ENCODE results near the gene PHYKPL. TPM values are rescaled to one million over a fixed set of nuclear protein-coding genes. Genes with fewer than 3 reads are reported as not detected.
A peak's percentile ranks its signal among the peaks of the same experiment; 100 is the strongest.

The PHYKPL gene
- total RNA-seq: 42.4 TPM

DNA sequence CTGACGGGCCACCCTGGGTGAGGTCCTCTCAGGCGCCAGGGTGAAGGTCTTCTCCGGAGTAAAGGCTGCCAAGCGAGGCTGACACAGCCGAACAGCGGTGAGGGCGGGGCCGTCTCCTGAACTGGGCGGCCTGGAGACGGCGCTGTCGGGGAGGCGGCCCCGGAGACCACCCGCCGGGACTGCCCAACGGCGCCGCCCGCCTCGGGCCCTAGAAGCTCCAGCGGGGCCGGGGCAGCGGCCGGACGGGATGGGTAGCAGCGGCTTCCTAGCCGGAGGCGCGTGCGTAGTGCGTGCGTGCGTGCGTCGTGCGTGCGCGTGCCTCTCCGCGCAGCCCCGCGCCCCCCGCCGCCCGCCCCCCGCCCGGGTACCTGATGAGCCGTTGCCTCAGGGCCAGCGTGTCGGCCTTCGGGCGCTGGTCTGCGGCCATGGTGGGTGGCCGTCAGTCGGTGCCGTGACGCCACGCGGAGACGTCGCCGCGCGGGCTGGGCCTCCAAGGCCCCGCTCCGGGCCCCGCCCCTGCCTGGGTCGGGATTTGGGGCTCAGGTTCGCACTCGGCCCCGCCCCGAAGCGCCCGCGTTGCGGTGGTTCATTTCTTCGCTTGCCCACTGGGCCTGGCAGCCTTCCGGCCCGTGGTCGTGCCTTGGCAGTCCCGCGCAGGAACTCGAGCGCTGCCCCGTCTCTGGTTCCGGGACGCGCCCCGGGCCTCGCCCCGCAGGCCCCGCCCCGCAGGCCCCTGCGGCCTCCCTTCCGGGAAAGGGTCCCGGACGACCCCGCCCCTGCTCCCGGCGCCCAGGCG, at the start of gene PHYKPL:
Gene PHYKPL, minus strand, starts transcription at position 679 of the 796 bp plus-strand sequence. Its CDS starts 252 bp downstream, at position 427.
- peak; percentile 51 for DNase-seq

DNA sequence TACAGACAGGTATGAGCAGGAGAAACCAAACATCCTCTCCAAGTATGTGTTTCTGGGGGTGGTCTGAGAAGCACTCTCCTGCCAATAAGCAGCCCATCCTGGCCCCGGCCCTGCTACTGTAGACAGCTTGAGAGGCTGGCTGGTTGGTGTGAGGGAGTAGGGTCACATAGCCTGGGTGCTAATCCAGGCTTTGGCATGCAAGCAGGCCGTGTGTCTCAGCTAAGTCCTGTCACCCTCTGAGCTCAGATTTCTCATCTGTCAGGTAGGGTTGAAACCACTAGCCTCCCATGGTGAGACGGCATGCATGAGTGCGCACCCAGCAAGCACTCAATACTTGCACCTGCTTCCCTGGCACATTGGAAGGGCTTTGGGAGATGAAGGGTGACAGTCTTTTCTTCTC, 49.8 kb upstream of the PHYKPL start:
- no peak for DNase-seq

- DNase-seq: no peak
Observed at GRCh38 chr5:178281331-178281730, 48.7 kb upstream of the PHYKPL start.

DNA sequence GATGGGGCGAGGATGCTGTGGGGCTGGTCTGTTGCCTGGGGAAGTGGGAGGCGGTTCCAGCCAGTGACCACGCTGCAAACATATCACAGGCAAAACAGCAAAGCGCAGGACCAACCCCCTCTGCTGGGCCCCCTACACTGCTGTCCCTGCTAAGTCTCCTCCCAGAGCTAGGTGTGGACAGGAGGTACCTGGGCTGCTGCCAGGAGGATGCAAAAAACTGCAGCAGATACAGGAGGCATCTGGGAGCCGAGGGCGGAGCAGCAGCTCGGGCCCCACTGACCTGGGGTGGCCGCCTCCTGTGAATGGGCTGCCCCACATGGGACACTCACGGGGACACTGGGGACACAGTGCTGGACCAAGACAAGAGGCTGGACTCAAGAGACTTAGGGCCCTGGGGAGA, 48.0 kb upstream of the PHYKPL start:
- DNase-seq: no peak

- peak; percentile 21 for DNase-seq
Observed at GRCh38 chr5:178279723-178280438, 47.3 kb upstream of the PHYKPL start.

GRCh38 chr5:178279026-178279722, 46.6 kb upstream of the PHYKPL start:
- DNase-seq: no peak

DNA sequence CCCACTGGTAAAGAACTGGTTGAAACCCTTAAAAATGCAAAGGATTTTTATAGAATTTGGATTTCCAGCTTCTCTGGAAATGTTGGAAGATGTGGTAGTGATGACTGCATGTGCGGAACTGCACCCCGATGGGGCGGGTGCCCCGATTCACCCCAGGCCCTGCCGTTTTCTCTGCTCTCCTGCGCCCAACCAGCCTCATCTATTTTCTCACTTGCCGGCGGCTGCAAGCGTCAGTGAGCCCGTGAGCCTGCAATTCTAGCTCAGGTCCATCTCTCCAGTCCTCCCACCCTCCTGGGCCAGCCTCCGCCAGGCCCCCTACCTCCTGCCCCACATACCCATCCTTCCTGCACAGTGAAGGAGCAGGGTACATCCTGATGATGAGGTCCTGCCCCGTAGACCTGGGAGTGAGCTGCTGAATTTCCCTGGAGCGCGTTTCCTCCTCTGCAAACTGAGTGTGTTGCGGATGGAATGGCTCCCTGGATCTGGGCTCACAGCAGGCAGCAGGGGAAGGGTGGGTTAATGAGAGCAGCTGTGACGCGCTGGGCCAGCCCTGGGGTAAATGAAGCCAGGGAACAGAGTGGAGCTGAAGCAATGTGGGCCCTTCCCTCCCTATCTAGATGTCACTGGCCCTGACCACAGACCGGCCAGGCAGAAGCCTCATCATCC, 45.9 kb upstream of the PHYKPL start:
- no peak for DNase-seq

GRCh38 chr5:178277866-178278265, 45.3 kb upstream of the PHYKPL start:
- DNase-seq: no peak

- no peak for DNase-seq
Observed at GRCh38 chr5:178277346-178277745, 44.7 kb upstream of the PHYKPL start.

- DNase-seq: peak; percentile 22
Observed at GRCh38 chr5:178274781-178275537, 42.4 kb upstream of the PHYKPL start.

- DNase-seq: no peak
Observed at GRCh38 chr5:178273665-178274541, 41.3 kb upstream of the PHYKPL start.

- DNase-seq: no peak
Observed at GRCh38 chr5:178273041-178273440, 40.4 kb upstream of the PHYKPL start.

DNA sequence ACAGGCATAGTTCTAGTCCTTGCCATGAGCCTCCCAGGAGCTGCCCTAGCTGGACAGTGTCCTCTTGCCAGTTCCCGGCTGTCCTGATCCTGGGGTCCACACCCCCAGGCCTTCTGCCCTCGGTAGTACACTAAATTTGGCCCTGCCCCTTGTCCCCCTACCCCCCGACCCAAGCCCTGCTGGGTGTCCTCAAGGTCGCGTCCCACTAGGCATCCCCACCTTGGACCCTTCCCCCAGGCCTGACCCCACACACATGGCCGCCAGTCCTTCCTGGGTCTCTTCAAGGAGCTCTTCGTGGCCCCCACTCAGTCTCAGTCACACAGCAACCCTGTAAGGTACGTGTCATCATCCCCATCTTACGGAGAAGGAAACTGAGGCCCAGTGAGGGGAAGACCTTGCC, 40.0 kb upstream of the PHYKPL start:
- no peak for DNase-seq

GRCh38 chr5:178271726-178272479, 39.3 kb upstream of the PHYKPL start:
- no peak for DNase-seq

- no peak for DNase-seq
Observed at GRCh38 chr5:178271231-178271630, 38.6 kb upstream of the PHYKPL start.

GRCh38 chr5:178269499-178269898, 36.9 kb upstream of the PHYKPL start:
- DNase-seq: no peak

DNA sequence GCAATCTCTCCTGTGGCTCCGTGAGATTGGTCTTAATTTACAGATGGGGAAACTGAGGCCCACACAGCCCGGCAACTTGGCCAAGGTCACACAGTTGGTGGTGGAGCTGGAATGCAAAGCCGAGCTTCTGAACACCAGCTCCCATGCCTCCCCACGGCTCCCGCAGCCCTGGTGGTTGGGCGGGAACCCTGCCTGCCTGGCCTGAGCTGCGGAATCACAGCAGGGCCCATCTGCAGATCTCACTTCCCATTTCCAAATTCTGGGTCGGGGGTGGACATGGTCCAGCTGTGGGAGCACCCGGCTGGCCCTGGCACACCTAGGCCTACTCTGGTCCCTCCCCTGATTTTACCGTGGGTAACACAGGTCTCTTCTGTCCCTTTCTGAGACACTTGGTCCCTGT, 35.3 kb upstream of the PHYKPL start:
- no peak for DNase-seq

DNA sequence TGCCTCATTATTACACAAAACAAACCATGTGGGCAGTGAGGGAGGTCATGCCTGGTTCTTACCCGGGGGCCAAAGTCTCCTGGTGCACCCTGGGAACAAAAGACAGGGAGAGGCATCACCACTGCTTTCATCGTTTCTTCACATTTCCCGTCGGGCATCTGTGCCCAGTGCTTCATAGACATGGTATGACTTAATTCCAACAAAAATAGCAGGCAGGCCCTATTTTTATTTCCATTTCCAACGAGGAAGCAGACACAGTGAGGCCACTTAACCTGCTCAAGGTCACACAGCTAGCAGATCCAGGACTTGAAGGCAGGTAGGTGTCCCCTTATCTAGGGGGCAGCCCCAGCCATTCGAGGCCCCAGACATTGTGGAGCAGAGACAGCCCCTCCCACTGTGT, 34.6 kb upstream of the PHYKPL start:
- no peak for DNase-seq

DNA sequence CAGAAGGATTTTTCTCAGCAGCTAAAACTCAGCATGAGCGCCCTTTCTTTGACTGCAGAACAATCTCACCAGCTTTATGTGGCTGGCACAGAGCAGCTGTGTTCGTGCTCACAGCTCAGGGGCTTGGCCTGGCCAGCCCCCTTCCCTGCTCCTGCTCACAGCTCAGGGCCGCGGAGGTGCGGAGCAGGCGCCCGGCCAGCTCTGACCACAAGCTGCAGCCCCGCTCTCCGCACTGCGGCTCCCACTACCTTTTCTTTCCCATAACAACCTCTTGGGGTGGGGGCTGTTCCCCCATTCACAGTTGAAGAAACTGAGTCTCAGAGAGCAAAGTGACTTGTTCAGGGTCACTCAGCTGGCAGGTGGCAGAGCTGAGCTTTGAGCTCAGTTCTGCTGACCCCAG, 34.0 kb upstream of the PHYKPL start:
- DNase-seq: no peak

- DNase-seq: no peak
Observed at GRCh38 chr5:178265746-178266145, 33.1 kb upstream of the PHYKPL start.

Measured in skin of body (tissue), 2 donors.